SK-N-SH treated with all-trans-retinoic acid at 6 μM for 48 hours (cell line): Measurements from ENCODE around the gene CACNA1C.

Source experiments
- ATAC-seq: fragments of 200-7000 bp; cut with Tn5 transposase; 3 replicates; pipeline ENCODE4 v1.9.1; 2020; ENCODE audit warnings: mild to moderate bottlenecking, moderate library complexity
- ARNTL ChIP-seq: fragments of 450-650 bp; formaldehyde crosslinking; IDR thresholded peaks from 2 replicates; pipeline ENCODE4 v1.5.0; 2020; ENCODE audit warnings: low read depth, mild to moderate bottlenecking, moderate library complexity, borderline replicate concordance
- CSDC2 ChIP-seq: fragments of 250-450 bp; sonication (Bioruptor Pico); IDR thresholded peaks from 2 replicates; pipeline ENCODE4 v1.5.0; 2020; ENCODE audit warnings: mild to moderate bottlenecking, moderate library complexity
- ISL1 ChIP-seq: fragments of 250-450 bp; sonication (Bioruptor Pico); IDR thresholded peaks from 2 replicates; pipeline ENCODE4 v2.1.2; 2022; ENCODE audit warnings: mild to moderate bottlenecking, moderate library complexity
- OSR1 ChIP-seq: fragments of 250-450 bp; sonication (Bioruptor Pico); IDR thresholded peaks from 2 replicates; pipeline ENCODE4 v1.8.0; 2022; ENCODE audit warnings: moderate library complexity, mild to moderate bottlenecking, inconsistent platforms
- PATZ1 ChIP-seq: fragments of 250-450 bp; sonication (Bioruptor Pico); IDR thresholded peaks from 2 replicates; pipeline ENCODE4 v1.8.0; 2020; ENCODE audit warnings: mild to moderate bottlenecking, moderate library complexity, borderline replicate concordance
- PPARA ChIP-seq: fragments of 250-450 bp; sonication (Bioruptor Pico); IDR thresholded peaks from 2 replicates; pipeline ENCODE4 v1.5.0; 2020; ENCODE audit warnings: mild to moderate bottlenecking, borderline replicate concordance
- RARB ChIP-seq: fragments of 250-450 bp; sonication (Bioruptor Pico); IDR thresholded peaks from 2 replicates; pipeline ENCODE4 v1.8.0; 2021; ENCODE audit warnings: mild to moderate bottlenecking, moderate library complexity
- SNAI2 ChIP-seq: fragments of 250-450 bp; sonication (Bioruptor Pico); IDR thresholded peaks from 2 replicates; pipeline ENCODE4 v1.5.0; 2020; ENCODE audit warnings: mild to moderate bottlenecking, moderate library complexity
- TCF4 ChIP-seq: fragments of 250-450 bp; sonication (Bioruptor Pico); IDR thresholded peaks from 2 replicates; pipeline ENCODE4 v1.8.0; 2021; ENCODE audit warnings: mild to moderate bottlenecking, moderate library complexity, borderline replicate concordance
- TOX ChIP-seq: fragments of 250-450 bp; sonication (Bioruptor Pico); IDR thresholded peaks from 2 replicates; pipeline ENCODE4 v1.8.0; 2021; ENCODE audit warnings: mild to moderate bottlenecking, moderate library complexity, borderline replicate concordance
- ZC3H10 ChIP-seq: fragments of 250-450 bp; sonication (Bioruptor Pico); IDR thresholded peaks from 2 replicates; pipeline ENCODE4 v1.5.1; 2021; ENCODE audit warnings: mild to moderate bottlenecking, moderate library complexity
- ZFP3 ChIP-seq: fragments of 250-450 bp; sonication (Bioruptor Pico); IDR thresholded peaks from 2 replicates; pipeline ENCODE4 v1.5.0; 2020; ENCODE audit warnings: mild to moderate bottlenecking, moderate library complexity
- ZFP30 ChIP-seq: fragments of 450-650 bp; formaldehyde crosslinking; IDR thresholded peaks from 2 replicates; pipeline ENCODE4 v1.5.0; 2022; ENCODE audit warnings: mild to moderate bottlenecking, moderate library complexity
- ZNF565 ChIP-seq: fragments of 450-650 bp; formaldehyde crosslinking; conservative IDR thresholded peaks from 2 replicates; pipeline ENCODE4 v1.5.0; 2020; ENCODE audit warnings: low read depth, mild to moderate bottlenecking, moderate library complexity
- ZNF70 ChIP-seq: fragments of 450-650 bp; formaldehyde crosslinking; IDR thresholded peaks from 2 replicates; pipeline ENCODE4 v1.5.0; 2020; ENCODE audit warnings: mild to moderate bottlenecking, moderate library complexity
- ZNF8 ChIP-seq: fragments of 450-650 bp; formaldehyde crosslinking; IDR thresholded peaks from 2 replicates; pipeline ENCODE4 v1.5.0; 2020; ENCODE audit warnings: mild to moderate bottlenecking, moderate library complexity
- TF ChIP-seq, protein P1 (sequence below): fragments of 250-450 bp; sonication (Bioruptor Pico); IDR thresholded peaks from 2 replicates; pipeline ENCODE4 v1.5.1; 2020; ENCODE audit warnings: low read depth, mild to moderate bottlenecking, moderate library complexity
- TF ChIP-seq, protein P2 (sequence below): fragments of 250-450 bp; sonication (Bioruptor Pico); IDR thresholded peaks from 2 replicates; pipeline ENCODE4 v1.5.0; 2020; ENCODE audit warnings: mild to moderate bottlenecking, moderate library complexity
- TF ChIP-seq, protein P3 (sequence below): fragments of 250-450 bp; sonication (Bioruptor Pico); IDR thresholded peaks from 2 replicates; pipeline ENCODE4 v1.8.0; 2021; ENCODE audit warnings: low read depth, mild to moderate bottlenecking, moderate library complexity, borderline replicate concordance

The CACNA1C gene

GRCh38 chr12:2733493-2734355 is 680.9 kb downstream of the CACNA1C start:
- TF ChIP-seq SNAI2 (CRISPR knock-in tag) = no peak
- TF ChIP-seq PATZ1 = no peak
- no peak for TF ChIP-seq TCF4 (CRISPR knock-in tag)
- no peak for TF ChIP-seq OSR1
- TF ChIP-seq ZNF70 (CRISPR knock-in tag) = no peak
- no peak for TF ChIP-seq PPARA
- TF ChIP-seq CSDC2 = no peak
- TF ChIP-seq ARNTL (CRISPR knock-in tag) = no peak
- no peak for TF ChIP-seq TOX
- no peak for TF ChIP-seq ZFP3
- TF ChIP-seq, protein P1, sequence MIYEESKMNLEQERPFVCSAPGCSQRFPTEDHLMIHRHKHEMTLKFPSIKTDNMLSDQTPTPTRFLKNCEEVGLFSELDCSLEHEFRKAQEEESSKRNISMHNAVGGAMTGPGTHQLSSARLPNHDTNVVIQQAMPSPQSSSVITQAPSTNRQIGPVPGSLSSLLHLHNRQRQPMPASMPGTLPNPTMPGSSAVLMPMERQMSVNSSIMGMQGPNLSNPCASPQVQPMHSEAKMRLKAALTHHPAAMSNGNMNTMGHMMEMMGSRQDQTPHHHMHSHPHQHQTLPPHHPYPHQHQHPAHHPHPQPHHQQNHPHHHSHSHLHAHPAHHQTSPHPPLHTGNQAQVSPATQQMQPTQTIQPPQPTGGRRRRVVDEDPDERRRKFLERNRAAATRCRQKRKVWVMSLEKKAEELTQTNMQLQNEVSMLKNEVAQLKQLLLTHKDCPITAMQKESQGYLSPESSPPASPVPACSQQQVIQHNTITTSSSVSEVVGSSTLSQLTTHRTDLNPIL (CRISPR knock-in tag) = no peak
- TF ChIP-seq RARB (CRISPR knock-in tag) = no peak
- ATAC-seq = no peak

GRCh38 chr12:2735432-2735831 is 682.6 kb downstream of the CACNA1C start:
- TF ChIP-seq PPARA = no peak
- no peak for TF ChIP-seq ZNF8
- no peak for TF ChIP-seq ZNF565 (CRISPR knock-in tag)
- TF ChIP-seq ZFP3 = no peak
- TF ChIP-seq OSR1 = no peak
- TF ChIP-seq CSDC2 = no peak
- no peak for TF ChIP-seq ZNF70 (CRISPR knock-in tag)
- no peak for TF ChIP-seq RARB (CRISPR knock-in tag)
- ATAC-seq = no peak

GRCh38 chr12:2737656-2738241 is 685.0 kb downstream of the CACNA1C start:
- no peak for ATAC-seq
- TF ChIP-seq PPARA (no peak), ZFP30 (CRISPR knock-in tag) (no peak), ZC3H10 (CRISPR knock-in tag) (no peak), ARNTL (CRISPR knock-in tag) (no peak), ISL1 (CRISPR knock-in tag) (no peak), CSDC2 (no peak), TOX (no peak), OSR1 (no peak), ZNF8 (no peak), PATZ1 (no peak)
- TF ChIP-seq, protein P1 (CRISPR knock-in tag) = no peak
- TF ChIP-seq, protein P2, sequence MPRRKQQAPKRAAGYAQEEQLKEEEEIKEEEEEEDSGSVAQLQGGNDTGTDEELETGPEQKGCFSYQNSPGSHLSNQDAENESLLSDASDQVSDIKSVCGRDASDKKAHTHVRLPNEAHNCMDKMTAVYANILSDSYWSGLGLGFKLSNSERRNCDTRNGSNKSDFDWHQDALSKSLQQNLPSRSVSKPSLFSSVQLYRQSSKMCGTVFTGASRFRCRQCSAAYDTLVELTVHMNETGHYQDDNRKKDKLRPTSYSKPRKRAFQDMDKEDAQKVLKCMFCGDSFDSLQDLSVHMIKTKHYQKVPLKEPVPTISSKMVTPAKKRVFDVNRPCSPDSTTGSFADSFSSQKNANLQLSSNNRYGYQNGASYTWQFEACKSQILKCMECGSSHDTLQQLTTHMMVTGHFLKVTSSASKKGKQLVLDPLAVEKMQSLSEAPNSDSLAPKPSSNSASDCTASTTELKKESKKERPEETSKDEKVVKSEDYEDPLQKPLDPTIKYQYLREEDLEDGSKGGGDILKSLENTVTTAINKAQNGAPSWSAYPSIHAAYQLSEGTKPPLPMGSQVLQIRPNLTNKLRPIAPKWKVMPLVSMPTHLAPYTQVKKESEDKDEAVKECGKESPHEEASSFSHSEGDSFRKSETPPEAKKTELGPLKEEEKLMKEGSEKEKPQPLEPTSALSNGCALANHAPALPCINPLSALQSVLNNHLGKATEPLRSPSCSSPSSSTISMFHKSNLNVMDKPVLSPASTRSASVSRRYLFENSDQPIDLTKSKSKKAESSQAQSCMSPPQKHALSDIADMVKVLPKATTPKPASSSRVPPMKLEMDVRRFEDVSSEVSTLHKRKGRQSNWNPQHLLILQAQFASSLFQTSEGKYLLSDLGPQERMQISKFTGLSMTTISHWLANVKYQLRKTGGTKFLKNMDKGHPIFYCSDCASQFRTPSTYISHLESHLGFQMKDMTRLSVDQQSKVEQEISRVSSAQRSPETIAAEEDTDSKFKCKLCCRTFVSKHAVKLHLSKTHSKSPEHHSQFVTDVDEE (CRISPR knock-in tag) = no peak
- TF ChIP-seq, protein P3, sequence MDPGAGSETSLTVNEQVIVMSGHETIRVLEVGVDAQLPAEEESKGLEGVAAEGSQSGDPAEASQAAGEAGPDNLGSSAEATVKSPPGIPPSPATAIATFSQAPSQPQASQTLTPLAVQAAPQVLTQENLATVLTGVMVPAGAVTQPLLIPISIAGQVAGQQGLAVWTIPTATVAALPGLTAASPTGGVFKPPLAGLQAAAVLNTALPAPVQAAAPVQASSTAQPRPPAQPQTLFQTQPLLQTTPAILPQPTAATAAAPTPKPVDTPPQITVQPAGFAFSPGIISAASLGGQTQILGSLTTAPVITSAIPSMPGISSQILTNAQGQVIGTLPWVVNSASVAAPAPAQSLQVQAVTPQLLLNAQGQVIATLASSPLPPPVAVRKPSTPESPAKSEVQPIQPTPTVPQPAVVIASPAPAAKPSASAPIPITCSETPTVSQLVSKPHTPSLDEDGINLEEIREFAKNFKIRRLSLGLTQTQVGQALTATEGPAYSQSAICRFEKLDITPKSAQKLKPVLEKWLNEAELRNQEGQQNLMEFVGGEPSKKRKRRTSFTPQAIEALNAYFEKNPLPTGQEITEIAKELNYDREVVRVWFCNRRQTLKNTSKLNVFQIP = no peak
